ENCODE measurements around the gene ACOT7.

DNA sequence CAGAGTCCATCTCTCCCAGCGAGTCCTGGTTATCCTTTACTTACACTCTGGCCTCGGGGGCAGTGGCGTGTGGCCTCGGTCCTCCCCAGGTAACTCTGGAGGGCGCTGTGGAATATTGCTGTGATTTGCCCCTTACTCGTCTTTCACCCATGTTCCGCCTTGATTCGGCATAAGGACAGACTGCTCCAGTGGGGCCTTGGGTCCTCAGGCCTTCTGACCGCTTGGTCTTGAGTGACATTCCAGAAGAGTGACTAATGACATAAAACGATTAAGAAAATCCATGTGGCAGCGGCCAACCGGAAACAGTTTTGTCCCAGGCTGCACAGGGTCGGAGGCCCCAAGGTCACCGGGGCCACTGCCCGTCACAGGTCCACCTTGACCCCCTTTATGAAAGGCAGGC is 168.8 kb downstream of the ACOT7 start:
- TF ChIP-seq, protein P1, sequence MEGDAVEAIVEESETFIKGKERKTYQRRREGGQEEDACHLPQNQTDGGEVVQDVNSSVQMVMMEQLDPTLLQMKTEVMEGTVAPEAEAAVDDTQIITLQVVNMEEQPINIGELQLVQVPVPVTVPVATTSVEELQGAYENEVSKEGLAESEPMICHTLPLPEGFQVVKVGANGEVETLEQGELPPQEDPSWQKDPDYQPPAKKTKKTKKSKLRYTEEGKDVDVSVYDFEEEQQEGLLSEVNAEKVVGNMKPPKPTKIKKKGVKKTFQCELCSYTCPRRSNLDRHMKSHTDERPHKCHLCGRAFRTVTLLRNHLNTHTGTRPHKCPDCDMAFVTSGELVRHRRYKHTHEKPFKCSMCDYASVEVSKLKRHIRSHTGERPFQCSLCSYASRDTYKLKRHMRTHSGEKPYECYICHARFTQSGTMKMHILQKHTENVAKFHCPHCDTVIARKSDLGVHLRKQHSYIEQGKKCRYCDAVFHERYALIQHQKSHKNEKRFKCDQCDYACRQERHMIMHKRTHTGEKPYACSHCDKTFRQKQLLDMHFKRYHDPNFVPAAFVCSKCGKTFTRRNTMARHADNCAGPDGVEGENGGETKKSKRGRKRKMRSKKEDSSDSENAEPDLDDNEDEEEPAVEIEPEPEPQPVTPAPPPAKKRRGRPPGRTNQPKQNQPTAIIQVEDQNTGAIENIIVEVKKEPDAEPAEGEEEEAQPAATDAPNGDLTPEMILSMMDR (IDR thresholded peaks at IDR 0.05): no peak
- TF ChIP-seq, protein P2, sequence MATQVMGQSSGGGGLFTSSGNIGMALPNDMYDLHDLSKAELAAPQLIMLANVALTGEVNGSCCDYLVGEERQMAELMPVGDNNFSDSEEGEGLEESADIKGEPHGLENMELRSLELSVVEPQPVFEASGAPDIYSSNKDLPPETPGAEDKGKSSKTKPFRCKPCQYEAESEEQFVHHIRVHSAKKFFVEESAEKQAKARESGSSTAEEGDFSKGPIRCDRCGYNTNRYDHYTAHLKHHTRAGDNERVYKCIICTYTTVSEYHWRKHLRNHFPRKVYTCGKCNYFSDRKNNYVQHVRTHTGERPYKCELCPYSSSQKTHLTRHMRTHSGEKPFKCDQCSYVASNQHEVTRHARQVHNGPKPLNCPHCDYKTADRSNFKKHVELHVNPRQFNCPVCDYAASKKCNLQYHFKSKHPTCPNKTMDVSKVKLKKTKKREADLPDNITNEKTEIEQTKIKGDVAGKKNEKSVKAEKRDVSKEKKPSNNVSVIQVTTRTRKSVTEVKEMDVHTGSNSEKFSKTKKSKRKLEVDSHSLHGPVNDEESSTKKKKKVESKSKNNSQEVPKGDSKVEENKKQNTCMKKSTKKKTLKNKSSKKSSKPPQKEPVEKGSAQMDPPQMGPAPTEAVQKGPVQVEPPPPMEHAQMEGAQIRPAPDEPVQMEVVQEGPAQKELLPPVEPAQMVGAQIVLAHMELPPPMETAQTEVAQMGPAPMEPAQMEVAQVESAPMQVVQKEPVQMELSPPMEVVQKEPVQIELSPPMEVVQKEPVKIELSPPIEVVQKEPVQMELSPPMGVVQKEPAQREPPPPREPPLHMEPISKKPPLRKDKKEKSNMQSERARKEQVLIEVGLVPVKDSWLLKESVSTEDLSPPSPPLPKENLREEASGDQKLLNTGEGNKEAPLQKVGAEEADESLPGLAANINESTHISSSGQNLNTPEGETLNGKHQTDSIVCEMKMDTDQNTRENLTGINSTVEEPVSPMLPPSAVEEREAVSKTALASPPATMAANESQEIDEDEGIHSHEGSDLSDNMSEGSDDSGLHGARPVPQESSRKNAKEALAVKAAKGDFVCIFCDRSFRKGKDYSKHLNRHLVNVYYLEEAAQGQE (IDR thresholded peaks at IDR 0.05; ENCODE audit: insufficient read depth in 1 of 2, low read depth in 2 of 2, low read length in 1 of 2): no peak
- TF ChIP-seq TCF7L2 (IDR thresholded peaks at IDR 0.05; ENCODE audit: low read depth, low read length) (no peak), POLR2AphosphoS5 (IDR thresholded peaks at IDR 0.05; ENCODE audit: low read depth, low read length) (peak; percentile 49)

All from Panc1 (cell line).